K562 (cell line): ENCODE results near the gene FRMD5. TPM values are rescaled to one million over a fixed set of nuclear protein-coding genes. Genes with fewer than 3 reads are reported as not detected.

ENCODE experiments used
- ATAC-seq: fragments of 200-7000 bp; cut with Tn5 transposase; 3 replicates; pipeline ENCODE4 v1.9.1; 2020; ENCODE audit warnings: moderate library complexity
- BruUV-seq: library from RNA; stranded (reverse); fragments of 400-500 nt; replicated peaks from 2 replicates; lab custom pipeline; 2021; lab: Mats Ljungman, UMichigan
- CTCF ChIA-PET: fragments of 300-600 bp; formaldehyde crosslinking; extraction: SDS; loops from one replicate; lab custom pipeline; 2021; ENCODE audit warnings: low intra/inter-chr PET ratio; lab: Yijun Ruan, JAX
- POLR2A ChIA-PET: fragments of 300-600, 350-650 bp; sonication (Branson Sonifier 250); formaldehyde crosslinking; extraction: SDS; loops from one replicate; lab custom pipeline; 2021; ENCODE audit warnings: antibody characterized with exemption, inconsistent platforms; lab: Yijun Ruan, JAX
- DNase-seq, 4 experiments: peaks; one replicate each; pipeline versions ENCODE4 v3.0.0 to v3.0.0-alpha.2; 2011 to 2018; ENCODE audit warnings: low spot score in 3 of 4, mixed read lengths in 3 of 4; ENCODE audit errors: extremely low read depth in 1 of 4
- FAIRE-seq: peaks from 2 replicates; lab custom pipeline; 2011; peaks lifted over from hg19 to GRCh38; lab: Jason Lieb, UNC
- H2AFZ ChIP-seq: 2 replicates; pipeline ENCODE4 v1.6.0; 2011; ENCODE audit warnings: low read depth, low read length, control low read depth, inconsistent platforms
- H3K27ac ChIP-seq: fragments of 200-600 bp; 3 replicates; pipeline ENCODE4 v1.8.0; 2011; ENCODE audit warnings: low read depth, mild to moderate bottlenecking, control low read depth, inconsistent platforms, low read length, moderate library complexity, mixed read lengths; ENCODE audit errors: extremely low read depth
- H3K27me3 ChIP-seq, 2 experiments: fragments of 300-600 bp in 1 of 2; 2 replicates in 1 of 2; 3 replicates in 1 of 2; pipeline versions ENCODE4 v1.6.0 to v1.8.0; 2011; ENCODE audit warnings: inconsistent platforms in 2 of 2, low read length in 2 of 2, mild to moderate bottlenecking in 1 of 2, mixed read lengths in 1 of 2, moderate library complexity in 1 of 2; ENCODE audit not compliant: control insufficient read depth in 2 of 2, insufficient read depth in 2 of 2
- H3K36me3 ChIP-seq: fragments of 300-600 bp; 3 replicates; pipeline ENCODE4 v1.8.0; 2011; ENCODE audit warnings: mild to moderate bottlenecking, low read length, inconsistent platforms; ENCODE audit not compliant: control insufficient read depth, insufficient read depth
- H3K4me1 ChIP-seq, 2 experiments: fragments of 200-600 bp in 1 of 2; replicated peaks in 1 of 2; 2 replicates in 1 of 2; 3 replicates in 1 of 2; pipeline versions ENCODE4 v1.5.1 to v1.8.0; 2011; ENCODE audit warnings: inconsistent platforms in 2 of 2, low read length in 2 of 2, mild to moderate bottlenecking in 1 of 2, mixed read lengths in 1 of 2, moderate library complexity in 1 of 2; ENCODE audit not compliant: control insufficient read depth in 2 of 2, insufficient read depth in 2 of 2
- H3K4me2 ChIP-seq: 2 replicates; pipeline ENCODE4 v1.6.1; 2011; ENCODE audit warnings: low read length, control low read depth, inconsistent platforms, mixed read lengths; ENCODE audit not compliant: insufficient read depth
- H3K4me3 ChIP-seq: fragments of 200-600 bp; sonication (generic), shearing (Covaris generic); 2 replicates; pipeline ENCODE4 v1.5.1; 2016; ENCODE audit warnings: control low read depth, inconsistent platforms
- H3K79me2 ChIP-seq: fragments of 200-600 bp; 3 replicates; pipeline ENCODE4 v1.8.0; 2011; ENCODE audit warnings: low read length, inconsistent platforms; ENCODE audit not compliant: control insufficient read depth, insufficient read depth
- H3K9ac ChIP-seq, 2 experiments: 2 replicates each; pipeline versions ENCODE4 v1.6.0 to v1.6.1; 2011; ENCODE audit warnings: low read depth in 2 of 2, low read length in 2 of 2, control low read depth in 1 of 2, inconsistent platforms in 1 of 2, mild to moderate bottlenecking in 1 of 2, mixed read lengths in 1 of 2; ENCODE audit not compliant: insufficient read depth in 1 of 2
- H3K9me1 ChIP-seq: one replicate; pipeline ENCODE4 v1.6.0; 2011; ENCODE audit warnings: inconsistent platforms, mild to moderate bottlenecking, low read length, moderate library complexity; ENCODE audit not compliant: control insufficient read depth, insufficient read depth
- H3K9me3 ChIP-seq: replicated peaks from 2 replicates; pipeline ENCODE4 v1.5.1; 2011; ENCODE audit warnings: low read depth, low read length, inconsistent platforms; ENCODE audit not compliant: control insufficient read depth, insufficient read depth
- H4K20me1 ChIP-seq: replicated peaks from 2 replicates; pipeline ENCODE4 v1.6.1; 2011; ENCODE audit warnings: low read length, inconsistent platforms, mixed read lengths; ENCODE audit not compliant: control insufficient read depth, insufficient read depth
- ESRRA ChIP-seq: fragments of 450-650 bp; IDR thresholded peaks from 2 replicates; pipeline ENCODE4 v1.6.1; 2014; ENCODE audit warnings: low read depth, mild to moderate bottlenecking, moderate library complexity, borderline replicate concordance
- HES1 ChIP-seq: fragments of 450-650 bp; IDR thresholded peaks from 2 replicates; pipeline ENCODE4 v1.6.1; 2016; ENCODE audit warnings: low read depth, mild to moderate bottlenecking, moderate library complexity
- KDM4B ChIP-seq, 2 experiments: fragments of 450-650 bp in 1 of 2; sonication (generic) in 1 of 2; IDR thresholded peaks; 2 replicates each; pipeline ENCODE4 v1.6.1; 2016 to 2017; ENCODE audit warnings: borderline replicate concordance in 2 of 2, antibody characterized with exemption in 1 of 2, low read depth in 1 of 2, mild to moderate bottlenecking in 1 of 2
- NFIC ChIP-seq: fragments of 450-650 bp; IDR thresholded peaks from 2 replicates; pipeline ENCODE4 v1.6.1; 2017; ENCODE audit warnings: mild to moderate bottlenecking, inconsistent platforms
- NR4A1 ChIP-seq, 2 experiments: fragments of 250-450 bp in 1 of 2; fragments of 450-650 bp in 1 of 2; sonication (Bioruptor Pico) in 1 of 2; IDR thresholded peaks; 2 replicates each; pipeline versions ENCODE4 v1.4.0 to v1.6.1; 2016 to 2020; ENCODE audit warnings: mild to moderate bottlenecking in 2 of 2, missing compliant biosample characterization in 1 of 2, missing genetic modification characterization in 1 of 2, moderate library complexity in 1 of 2
- OTX1 ChIP-seq: fragments of 450-650 bp; formaldehyde crosslinking; IDR thresholded peaks from 2 replicates; pipeline ENCODE4 v1.4.0; 2022; ENCODE audit warnings: mild to moderate bottlenecking
- THRB ChIP-seq: fragments of 450-650 bp; formaldehyde crosslinking; conservative IDR thresholded peaks from 2 replicates; pipeline ENCODE4 v1.4.0; 2022; ENCODE audit warnings: mild to moderate bottlenecking, missing genetic modification characterization
- ZBTB26 ChIP-seq: fragments of 450-650 bp; formaldehyde crosslinking; IDR thresholded peaks from 2 replicates; pipeline ENCODE4 v1.4.0; 2022; ENCODE audit warnings: missing genetic modification characterization
- ZEB2 ChIP-seq: fragments of 450-650 bp; IDR thresholded peaks from 2 replicates; pipeline ENCODE4 v1.6.1; 2016
- ZNF217 ChIP-seq: sonication (generic); formaldehyde crosslinking; IDR thresholded peaks from 2 replicates; pipeline ENCODE4 v1.8.0; 2022; ENCODE audit warnings: mild to moderate bottlenecking, missing genetic modification reagents
- ZNF695 ChIP-seq: fragments of 450-650 bp; formaldehyde crosslinking; IDR thresholded peaks from 2 replicates; pipeline ENCODE4 v1.4.0; 2020; ENCODE audit warnings: mild to moderate bottlenecking, moderate library complexity
- WGBS: fragments of 100-300 bp; shearing (Covaris generic); methylation state at CpG from one replicate; pipeline ENCODE4 v1.1.6; 2016; ENCODE audit warnings: low coverage, mixed read lengths; ENCODE audit not compliant: insufficient coverage; ENCODE audit errors: missing lambda C conversion rate; 5-methylcytosine and 5-hydroxymethylcytosine counted together
- in situ Hi-C: fragments of 300-500 bp; cut with MboI; formaldehyde crosslinking; loops from 4 replicates; pipeline ENCODE4 v1.15.0; 2018; ENCODE audit warnings: inconsistent platforms, mixed read lengths
- intact Hi-C: fragments of 100-400 bp; cut with micrococcal nuclease; formaldehyde crosslinking; loops from 2 replicates; pipeline ENCODE4 v1.14.2; 2022
- polyA plus RNA-seq, 8 experiments: library from polyadenylated mRNA; depleted of rRNA in 4 of 8; stranded (reverse) in 5 of 8; unstranded in 3 of 8; fragments of >200 nt; fragmentation: Nextera tagmentation in 2 of 8; fragmentation: Illumina TruSeq in 1 of 8; extraction: Ambion mirVana in 2 of 8; extraction: Trizol in 1 of 8; gene quantifications; 2 replicates each; pipeline versions ENCODE4 v1.2.1 to v1.2.3, GENCODE V29; 2011 to 2014; ENCODE audit warnings: inconsistent platforms in 1 of 8, missing spikeins in 1 of 8
- total RNA-seq, 7 experiments: library from RNA; depleted of rRNA in 6 of 7; stranded (reverse); fragments of >200 nt in 6 of 7; fragmentation: Illumina TruSeq in 2 of 7; extraction: Trizol in 2 of 7; gene quantifications; 2 replicates each; pipeline versions ENCODE4 v1.2.1 to v1.2.3, GENCODE V29; 2011 to 2021; ENCODE audit warnings: low replicate concordance in 1 of 7
- TF ChIP-seq, protein P1 (sequence below): IDR thresholded peaks from 2 replicates; pipeline ENCODE4 v1.6.1; 2011; ENCODE audit not compliant: insufficient read length; ENCODE audit errors: extremely low read depth
- TF ChIP-seq, protein P2 (sequence below), 2 experiments: IDR thresholded peaks in 1 of 2; conservative IDR thresholded peaks in 1 of 2; 2 replicates each; pipeline ENCODE4 v1.6.1; 2016; ENCODE audit warnings: low read depth in 2 of 2, mild to moderate bottlenecking in 1 of 2, missing compliant biosample characterization in 1 of 2, missing genetic modification characterization in 1 of 2, moderate library complexity in 1 of 2
- TF ChIP-seq, protein P3 (sequence below): sonication (generic); formaldehyde crosslinking; IDR thresholded peaks from 2 replicates; pipeline ENCODE4 v1.8.1; 2023; ENCODE audit warnings: mild to moderate bottlenecking, missing genetic modification reagents, moderate library complexity

Gene FRMD5
- total and polyA plus RNA-seq, 9 of the 15 experiments (the other 6 are each of a cell fraction or from before 2014, with no cell fraction given), result 0.13 to 0.38 TPM; not detected in 7

DNA sequence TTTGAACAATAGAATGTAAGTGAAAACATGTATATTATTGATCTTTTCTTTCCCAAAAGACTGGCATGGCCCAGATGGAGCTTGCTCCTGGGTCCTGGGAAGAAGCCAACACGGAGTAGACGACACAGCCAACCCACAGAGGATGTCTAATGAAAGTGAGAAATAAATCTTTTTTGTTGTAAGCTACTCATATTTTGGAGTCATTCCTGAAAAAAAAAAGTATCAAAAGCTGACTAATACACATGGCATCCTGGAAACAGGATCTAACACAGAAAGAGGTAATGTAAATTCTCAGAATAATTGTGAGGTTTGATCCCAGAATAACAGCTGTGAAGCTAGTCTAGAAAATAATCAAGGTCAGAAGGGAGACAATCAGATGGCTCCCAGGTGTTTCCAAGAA is 12.6 kb upstream of the FRMD5 start:
- Histone ChIP-seq H3K4me2 (no peak overlapping the region), H2AFZ (no peak overlapping the region), H3K36me3 (no peaks in the 10 kb centered on the region), H3K9me1 (no peaks in the 10 kb centered on the region), H3K4me3 (no peak overlapping the region), H3K79me2 (no peaks in the 10 kb centered on the region), H3K27ac (no peak overlapping the region), H3K4me1 (no peaks in the 10 kb centered on the region), H4K20me1 (no peaks in the 10 kb centered on the region), H3K27me3 (peaks cover 26 to 27% of the 10 kb centered on the region in 2 experiments; a peak in 4 of 5 replicates), H3K9me3 (no peaks in the 10 kb centered on the region), H3K9ac (no peak overlapping the region)
- ChIA-PET POLR2A (no interaction called here), CTCF (no interaction called here)
- no peak for FAIRE-seq
- no peak for ATAC-seq
- 0% methylated on average over 2 of the region's 2 CpGs for WGBS
- in situ Hi-C loops (no loop called here), intact Hi-C loops (no loop called here)
- no TSS peak for BruUV-seq
- no peak for DNase-seq
- TF ChIP-seq ZEB2 (no peak), THRB (CRISPR knock-in tag) (no peak), ZNF217 (CRISPR knock-in tag) (no peak), NR4A1 (CRISPR knock-in tag; IDR thresholded peaks at IDR 0.05) (no peak), NR4A1 (tag; IDR thresholded peaks at IDR 0.05) (no peak), ESRRA (no peak), ZBTB26 (no peak), HES1 (no peak), NFIC (no peak), KDM4B (IDR thresholded peaks at IDR 0.05; ENCODE audit: borderline replicate concordance in 2 of 2, low read depth in 1 of 2) (no peak), OTX1 (CRISPR knock-in tag) (no peak), ZNF695 (no peak)
- TF ChIP-seq, protein P1, sequence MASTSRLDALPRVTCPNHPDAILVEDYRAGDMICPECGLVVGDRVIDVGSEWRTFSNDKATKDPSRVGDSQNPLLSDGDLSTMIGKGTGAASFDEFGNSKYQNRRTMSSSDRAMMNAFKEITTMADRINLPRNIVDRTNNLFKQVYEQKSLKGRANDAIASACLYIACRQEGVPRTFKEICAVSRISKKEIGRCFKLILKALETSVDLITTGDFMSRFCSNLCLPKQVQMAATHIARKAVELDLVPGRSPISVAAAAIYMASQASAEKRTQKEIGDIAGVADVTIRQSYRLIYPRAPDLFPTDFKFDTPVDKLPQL, result no peak
- TF ChIP-seq, protein P2, sequence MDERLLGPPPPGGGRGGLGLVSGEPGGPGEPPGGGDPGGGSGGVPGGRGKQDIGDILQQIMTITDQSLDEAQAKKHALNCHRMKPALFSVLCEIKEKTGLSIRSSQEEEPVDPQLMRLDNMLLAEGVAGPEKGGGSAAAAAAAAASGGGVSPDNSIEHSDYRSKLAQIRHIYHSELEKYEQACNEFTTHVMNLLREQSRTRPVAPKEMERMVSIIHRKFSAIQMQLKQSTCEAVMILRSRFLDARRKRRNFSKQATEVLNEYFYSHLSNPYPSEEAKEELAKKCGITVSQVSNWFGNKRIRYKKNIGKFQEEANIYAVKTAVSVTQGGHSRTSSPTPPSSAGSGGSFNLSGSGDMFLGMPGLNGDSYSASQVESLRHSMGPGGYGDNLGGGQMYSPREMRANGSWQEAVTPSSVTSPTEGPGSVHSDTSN (CRISPR knock-in tag; IDR thresholded peaks at IDR 0.05; ENCODE audit: low read depth), result no peak
- TF ChIP-seq, protein P2 (tag; conservative IDR thresholded peaks at IDR 0.05; ENCODE audit: low read depth), result no peak
- TF ChIP-seq, protein P3, sequence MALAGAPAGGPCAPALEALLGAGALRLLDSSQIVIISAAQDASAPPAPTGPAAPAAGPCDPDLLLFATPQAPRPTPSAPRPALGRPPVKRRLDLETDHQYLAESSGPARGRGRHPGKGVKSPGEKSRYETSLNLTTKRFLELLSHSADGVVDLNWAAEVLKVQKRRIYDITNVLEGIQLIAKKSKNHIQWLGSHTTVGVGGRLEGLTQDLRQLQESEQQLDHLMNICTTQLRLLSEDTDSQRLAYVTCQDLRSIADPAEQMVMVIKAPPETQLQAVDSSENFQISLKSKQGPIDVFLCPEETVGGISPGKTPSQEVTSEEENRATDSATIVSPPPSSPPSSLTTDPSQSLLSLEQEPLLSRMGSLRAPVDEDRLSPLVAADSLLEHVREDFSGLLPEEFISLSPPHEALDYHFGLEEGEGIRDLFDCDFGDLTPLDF (CRISPR knock-in tag), result no peak
